Mesenchymal stem cell (in vitro differentiated cells and primary cell): ENCODE data around the gene MBD3.

Experiments
- DNase-seq: peaks from one replicate; pipeline ENCODE4 v3.0.0-alpha.2; 2013
- H2AFZ ChIP-seq: one replicate; pipeline ENCODE4 v1.6.1; 2013; ENCODE audit warnings: low read depth, mild to moderate bottlenecking, control low read depth, inconsistent platforms, low read length, moderate library complexity
- H2AK5ac ChIP-seq: 2 replicates; pipeline ENCODE4 v1.6.1; 2013; ENCODE audit warnings: low read length, moderate library complexity, mild to moderate bottlenecking, inconsistent platforms; ENCODE audit not compliant: severe bottlenecking
- H2BK120ac ChIP-seq: one replicate; pipeline ENCODE4 v1.6.1; 2013; ENCODE audit warnings: low read depth, mild to moderate bottlenecking, inconsistent platforms, low read length, moderate library complexity
- H2BK12ac ChIP-seq, 2 experiments: one replicate each; pipeline ENCODE4 v1.6.1; 2013; ENCODE audit warnings: inconsistent platforms in 2 of 2, low read length in 2 of 2, mild to moderate bottlenecking in 2 of 2, moderate library complexity in 2 of 2, control low read depth in 1 of 2
- H2BK15ac ChIP-seq: one replicate; pipeline ENCODE4 v1.6.1; 2013; ENCODE audit warnings: mild to moderate bottlenecking, low read depth, inconsistent platforms; ENCODE audit not compliant: poor library complexity, severe bottlenecking
- H2BK5ac ChIP-seq: 2 replicates; pipeline ENCODE4 v1.6.1; 2013; ENCODE audit warnings: low read depth, mild to moderate bottlenecking, low read length, control low read depth, inconsistent platforms; ENCODE audit not compliant: poor library complexity, severe bottlenecking
- H3K14ac ChIP-seq, 2 experiments: one replicate each; pipeline ENCODE4 v1.6.1; 2013; ENCODE audit warnings: inconsistent platforms in 2 of 2, low read length in 2 of 2, control low read depth in 1 of 2, mild to moderate bottlenecking in 1 of 2, moderate library complexity in 1 of 2
- H3K18ac ChIP-seq, 2 experiments: one replicate each; pipeline ENCODE4 v1.6.1; 2013; ENCODE audit warnings: inconsistent platforms in 2 of 2, low read length in 2 of 2, control low read depth in 1 of 2, low read depth in 1 of 2, mild to moderate bottlenecking in 1 of 2
- H3K23ac ChIP-seq, 2 experiments: one replicate each; pipeline ENCODE4 v1.6.1; 2013; ENCODE audit warnings: inconsistent platforms in 2 of 2, low read length in 2 of 2, mild to moderate bottlenecking in 2 of 2, moderate library complexity in 2 of 2, control low read depth in 1 of 2
- H3K27ac ChIP-seq: 2 replicates; pipeline ENCODE4 v1.5.1; 2013; ENCODE audit warnings: mild to moderate bottlenecking, moderate library complexity, low read length, control low read depth, inconsistent platforms; ENCODE audit not compliant: poor library complexity, severe bottlenecking
- H3K27me3 ChIP-seq, 2 experiments: 2 replicates each; pipeline versions ENCODE4 v1.6.1 to v1.7.0; 2013; ENCODE audit warnings: low read length in 2 of 2, mild to moderate bottlenecking in 2 of 2, moderate library complexity in 2 of 2, control low read depth in 1 of 2, inconsistent platforms in 1 of 2; ENCODE audit not compliant: control insufficient read depth in 1 of 2, insufficient read depth in 1 of 2
- H3K36me3 ChIP-seq, 2 experiments: 2 replicates each; pipeline versions ENCODE4 v1.6.1 to v1.7.0; 2013; ENCODE audit warnings: low read length in 2 of 2, control low read depth in 1 of 2, inconsistent platforms in 1 of 2, low read depth in 1 of 2, mild to moderate bottlenecking in 1 of 2; ENCODE audit not compliant: insufficient read depth in 2 of 2, control insufficient read depth in 1 of 2
- H3K4ac ChIP-seq, 2 experiments: one replicate each; pipeline ENCODE4 v1.6.1; 2013; ENCODE audit warnings: inconsistent platforms in 2 of 2, low read length in 2 of 2, mild to moderate bottlenecking in 2 of 2, moderate library complexity in 2 of 2, control low read depth in 1 of 2, low read depth in 1 of 2
- H3K4me1 ChIP-seq: 2 replicates; pipeline ENCODE4 v1.6.1; 2013; ENCODE audit warnings: low read depth, low read length, control low read depth; ENCODE audit not compliant: control insufficient read depth, insufficient read depth
- H3K4me2 ChIP-seq: 2 replicates; pipeline ENCODE4 v1.6.1; 2013; ENCODE audit warnings: low read length, mild to moderate bottlenecking, inconsistent platforms; ENCODE audit not compliant: poor library complexity, severe bottlenecking
- H3K4me3 ChIP-seq, 2 experiments: 2 replicates each; pipeline versions ENCODE4 v1.5.1 to v1.7.0; 2013; ENCODE audit warnings: low read length in 2 of 2, mild to moderate bottlenecking in 2 of 2, control low read depth in 1 of 2, low read depth in 1 of 2; ENCODE audit not compliant: insufficient read depth in 1 of 2
- H3K79me1 ChIP-seq: replicated peaks from 2 replicates; pipeline ENCODE4 v1.6.1; 2013; ENCODE audit warnings: mild to moderate bottlenecking, control low read depth, low read length, inconsistent platforms; ENCODE audit not compliant: poor library complexity, severe bottlenecking
- H3K9ac ChIP-seq: 2 replicates; pipeline ENCODE4 v1.7.0; 2013; ENCODE audit warnings: mild to moderate bottlenecking, low read length, moderate library complexity
- H3K9me3 ChIP-seq: 2 replicates; pipeline ENCODE4 v1.7.0; 2013; ENCODE audit warnings: mild to moderate bottlenecking, low read length; ENCODE audit not compliant: control insufficient read depth
- H4K8ac ChIP-seq: one replicate; pipeline ENCODE4 v1.6.1; 2013; ENCODE audit warnings: inconsistent platforms, mild to moderate bottlenecking, low read length, moderate library complexity
- H4K91ac ChIP-seq: one replicate; pipeline ENCODE4 v1.6.1; 2013; ENCODE audit warnings: mild to moderate bottlenecking, low read length, inconsistent platforms
- WGBS: methylation state at CpG from one replicate; pipeline ENCODE4 v1.1.7; 2013; ENCODE audit warnings: mixed read lengths; 5-methylcytosine and 5-hydroxymethylcytosine counted together

Gene MBD3

GRCh38 chr19:1612114-1613086 lies 19.7 kb upstream of the MBD3 start:
- Histone ChIP-seq H3K27me3 (no peaks in the 10 kb centered on the region), H2AK5ac (no peak overlapping the region), H2BK12ac (no peak overlapping the region), H3K4ac (no peak overlapping the region), H3K27ac (no peak overlapping the region), H4K8ac (no peak overlapping the region), H4K91ac (no peak overlapping the region), H3K36me3 (peaks cover 62 to 77% of the 10 kb centered on the region in 2 experiments), H2BK5ac (no peak overlapping the region), H3K23ac (no peak overlapping the region), H2AFZ (no peak overlapping the region), H3K4me1 (peaks cover 15% of the 10 kb centered on the region), H3K4me3 (no peak overlapping the region), H3K4me2 (no peak overlapping the region), H3K9me3 (no peaks in the 10 kb centered on the region), H3K18ac (no peak overlapping the region), H3K9ac (no peak overlapping the region), H3K14ac (peak overlapping the region in 1 of 2 experiments; percentile 11), H2BK120ac (no peak overlapping the region), H2BK15ac (no peak overlapping the region), H3K79me1 (peaks cover 28% of the 10 kb centered on the region)
- no peak for DNase-seq
- 95% methylated on average over 39 of the region's 39 CpGs for WGBS

GRCh38 chr19:1611353-1611752 lies 18.7 kb upstream of the MBD3 start:
- Histone ChIP-seq H3K79me1 (peaks cover 28% of the 10 kb centered on the region), H3K23ac (no peak overlapping the region), H3K9ac (no peak overlapping the region), H3K14ac (no peak overlapping the region), H3K27ac (no peak overlapping the region), H3K4me1 (peaks cover 15% of the 10 kb centered on the region), H2AK5ac (no peak overlapping the region), H3K9me3 (no peaks in the 10 kb centered on the region), H3K18ac (no peak overlapping the region), H3K4ac (no peak overlapping the region), H4K91ac (no peak overlapping the region), H2BK12ac (no peak overlapping the region), H2BK15ac (no peak overlapping the region), H3K27me3 (no peaks in the 10 kb centered on the region), H2AFZ (no peak overlapping the region), H2BK120ac (no peak overlapping the region), H4K8ac (no peak overlapping the region), H2BK5ac (no peak overlapping the region), H3K4me3 (no peak overlapping the region), H3K4me2 (no peak overlapping the region), H3K36me3 (peaks cover 54 to 69% of the 10 kb centered on the region in 2 experiments)
- over 99% methylated on average over 12 of the region's 15 CpGs for WGBS
- no peak for DNase-seq

GRCh38 chr19:1610579-1610978 lies 17.9 kb upstream of the MBD3 start:
- Histone ChIP-seq H3K14ac (no peak overlapping the region), H3K9ac (no peak overlapping the region), H2BK15ac (no peak overlapping the region), H2BK120ac (no peak overlapping the region), H3K4me1 (peaks cover 20% of the 10 kb centered on the region), H2AK5ac (no peak overlapping the region), H4K91ac (no peak overlapping the region), H3K36me3 (peaks cover 51 to 66% of the 10 kb centered on the region in 2 experiments), H2AFZ (no peak overlapping the region), H3K4me2 (no peak overlapping the region), H3K79me1 (peaks cover 26% of the 10 kb centered on the region), H3K4ac (no peak overlapping the region), H2BK12ac (no peak overlapping the region), H3K27me3 (no peaks in the 10 kb centered on the region), H3K18ac (no peak overlapping the region), H4K8ac (peak overlapping the region; percentile 14), H3K9me3 (no peaks in the 10 kb centered on the region), H2BK5ac (no peak overlapping the region), H3K4me3 (no peak overlapping the region), H3K23ac (no peak overlapping the region), H3K27ac (no peak overlapping the region)
- DNase-seq: no peak
- 96% methylated on average over 11 of the region's 11 CpGs for WGBS

- Histone ChIP-seq H4K8ac (peak overlapping the region; percentile 14), H4K91ac (no peak overlapping the region), H2BK5ac (no peak overlapping the region), H3K4me3 (no peak overlapping the region), H3K4me1 (peaks cover 20% of the 10 kb centered on the region), H3K14ac (no peak overlapping the region), H2BK120ac (no peak overlapping the region), H2AFZ (no peak overlapping the region), H3K36me3 (peaks cover 45 to 59% of the 10 kb centered on the region in 2 experiments), H2BK15ac (no peak overlapping the region), H3K23ac (no peak overlapping the region), H3K27ac (no peak overlapping the region), H3K9ac (no peak overlapping the region), H2BK12ac (no peak overlapping the region), H3K18ac (no peak overlapping the region), H3K4ac (no peak overlapping the region), H3K27me3 (no peaks in the 10 kb centered on the region), H3K4me2 (no peak overlapping the region), H3K79me1 (peaks cover 22% of the 10 kb centered on the region), H3K9me3 (no peaks in the 10 kb centered on the region), H2AK5ac (no peak overlapping the region)
- DNase-seq: no peak
- WGBS: 93% methylated on average over 16 of the region's 16 CpGs
Observed at GRCh38 chr19:1609680-1610474, 17.2 kb upstream of the MBD3 start.
